Measurements from ENCODE around the gene APOLD1.

GRCh38 chr12:12819752-12820311 lies 34.4 kb downstream of the APOLD1 start:
- TF ChIP-seq CTCF (conservative IDR thresholded peaks at IDR 0.05; ENCODE audit: low read length) = no peak
- no peak for TF ChIP-seq EZH2phosphoT487 (IDR thresholded peaks at IDR 0.05; ENCODE audit: borderline replicate concordance, low read depth, low read length)
